GM06990 (cell line): ENCODE results near the gene CSPG4.

Experiments used
- DNase-seq: peaks from one replicate; pipeline ENCODE4 v3.0.0-alpha.2; 2011; ENCODE audit not compliant: insufficient read length; ENCODE audit errors: extremely low read depth
- H3K27me3 ChIP-seq: replicated peaks from 2 replicates; pipeline ENCODE4 v1.6.0; 2011; ENCODE audit warnings: low read length; ENCODE audit not compliant: control insufficient read depth, insufficient read depth
- H3K36me3 ChIP-seq: 2 replicates; pipeline ENCODE4 v1.5.1; 2011; ENCODE audit warnings: low read length; ENCODE audit not compliant: control insufficient read depth, insufficient read depth
- H3K4me3 ChIP-seq: replicated peaks from 2 replicates; pipeline ENCODE4 v1.5.1; 2011; ENCODE audit warnings: low read depth, mild to moderate bottlenecking, control low read depth, low read length
- CTCF ChIP-seq: IDR thresholded peaks from 2 replicates; pipeline ENCODE4 v1.5.1; 2011; ENCODE audit warnings: low read length, control low read depth, mild to moderate bottlenecking, inconsistent platforms; ENCODE audit not compliant: insufficient read depth, poor library complexity, severe bottlenecking

Gene CSPG4

GRCh38 chr15:75662823-75663519 lies 49.7 kb downstream of the CSPG4 start:
- DNase-seq = no peak
- Histone ChIP-seq H3K4me3 (no peak overlapping the region), H3K27me3 (no peaks in the 10 kb centered on the region), H3K36me3 (no peaks in the 10 kb centered on the region)
- no peak for TF ChIP-seq CTCF

DNA sequence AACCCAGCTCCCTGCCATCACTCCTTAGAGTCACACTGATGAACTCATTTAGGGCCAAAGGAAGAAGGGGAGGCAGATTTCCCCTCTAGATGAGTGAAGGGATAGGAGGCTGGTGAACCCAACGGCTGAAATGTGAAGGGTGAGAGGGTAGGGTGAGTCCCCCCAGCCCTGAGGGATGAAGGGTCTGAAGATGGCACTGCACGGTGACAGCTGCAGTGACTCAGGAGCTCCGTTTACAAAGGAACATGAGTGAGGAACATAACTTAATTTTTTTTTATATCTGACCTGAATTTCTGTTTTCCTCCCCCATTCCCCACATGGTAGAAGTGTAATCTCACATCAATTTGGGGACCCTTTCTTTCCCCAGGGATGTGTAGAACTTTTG lies 50.9 kb downstream of the CSPG4 start:
- no peak overlapping the region for H3K4me3 ChIP-seq
- no peaks in the 10 kb centered on the region for H3K27me3 ChIP-seq
- no peak for TF ChIP-seq CTCF
- no peaks in the 10 kb centered on the region for H3K36me3 ChIP-seq
- no peak for DNase-seq

- Histone ChIP-seq H3K36me3 (no peaks in the 10 kb centered on the region), H3K27me3 (no peaks in the 10 kb centered on the region), H3K4me3 (no peak overlapping the region)
- TF ChIP-seq CTCF = no peak
- no peak for DNase-seq
These were observed 51.4 kb downstream of the CSPG4 start for GRCh38 chr15:75661100-75661755.

DNA sequence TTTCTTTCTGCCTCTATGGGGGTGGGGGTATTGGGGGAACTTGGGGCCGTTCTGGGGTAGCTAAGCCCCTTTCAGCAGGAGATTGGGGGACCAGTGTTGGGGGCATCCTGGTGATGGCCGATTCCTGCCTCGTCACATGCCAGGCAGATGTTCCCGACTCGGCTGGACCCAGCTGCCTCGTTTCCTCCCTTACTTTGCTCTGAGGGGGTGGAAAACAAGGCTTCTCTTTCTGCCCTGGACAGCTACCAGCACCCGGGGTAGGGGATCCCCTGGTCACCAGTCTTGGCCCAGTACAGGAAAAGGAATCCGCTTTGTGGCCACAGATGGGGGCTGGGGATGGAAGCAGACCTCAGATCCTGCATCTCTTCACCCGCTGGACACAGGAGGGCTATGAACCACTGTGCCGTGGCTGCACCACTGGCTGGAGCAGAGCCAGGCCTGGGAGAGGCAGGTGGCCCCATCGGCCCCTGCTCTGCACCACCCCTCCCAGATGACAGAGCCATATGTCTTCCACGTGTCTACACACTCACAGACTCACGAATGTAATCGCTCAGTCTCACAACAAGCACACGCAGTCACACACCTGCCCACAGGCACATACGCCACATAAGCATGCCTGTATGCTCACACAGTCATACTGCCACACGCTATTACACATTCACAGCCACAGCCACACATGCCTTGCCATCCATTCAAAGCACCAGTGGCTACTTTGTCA lies 52.6 kb downstream of the CSPG4 start:
- Histone ChIP-seq H3K36me3 (no peaks in the 10 kb centered on the region), H3K4me3 (no peak overlapping the region), H3K27me3 (no peaks in the 10 kb centered on the region)
- no peak for DNase-seq
- no peak for TF ChIP-seq CTCF

DNA sequence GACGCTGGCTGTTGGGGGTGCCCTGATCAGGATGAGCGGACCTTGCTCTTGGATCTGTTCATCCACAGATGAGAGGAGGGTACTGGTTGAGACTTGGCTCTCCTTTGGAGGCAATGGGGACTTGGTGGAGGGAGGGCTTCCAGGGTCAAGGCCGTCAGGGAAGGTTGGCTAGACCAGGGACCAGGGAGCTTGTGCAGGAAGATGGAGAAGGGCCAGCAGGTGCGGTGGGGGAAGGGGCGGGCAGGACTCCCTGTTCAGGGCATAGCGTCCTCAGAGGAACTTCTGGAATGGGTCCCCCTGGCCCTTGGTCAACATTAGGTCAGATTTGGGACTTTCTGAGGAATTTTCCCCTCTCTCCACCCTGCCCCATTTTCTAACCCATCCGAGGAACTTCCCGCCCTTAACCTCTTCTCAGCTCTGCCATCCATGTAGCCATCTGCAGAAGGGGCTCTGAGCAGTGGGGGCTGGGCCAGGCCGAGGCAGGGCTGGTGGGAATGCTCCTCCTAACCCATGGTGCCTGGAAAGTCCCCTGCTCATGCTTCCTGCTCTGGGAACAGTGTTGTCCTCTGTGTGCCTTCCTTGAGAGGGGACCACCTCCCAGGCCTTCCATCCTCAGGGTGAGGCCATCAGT lies 53.4 kb downstream of the CSPG4 start:
- no peak for TF ChIP-seq CTCF
- DNase-seq = no peak
- Histone ChIP-seq H3K27me3 (no peaks in the 10 kb centered on the region), H3K4me3 (no peak overlapping the region), H3K36me3 (no peaks in the 10 kb centered on the region)
